ENCODE data around the gene PTPRB.
A peak's percentile ranks its signal among the peaks of the same experiment; 100 is the strongest.

Gene PTPRB

GRCh38 chr12:70644861-70645260 is 7.6 kb upstream of the PTPRB start:
- Histone ChIP-seq H3K4me3 (ENCODE audit: low read depth, low read length) (no peak overlapping the region), H3K4ac (ENCODE audit: low read depth, low read length) (no peak overlapping the region), H3K18ac (ENCODE audit: low read length) (no peak overlapping the region), H2BK12ac (ENCODE audit: low read length) (peak overlapping the region; percentile 98), H4K8ac (ENCODE audit: low read depth, low read length) (no peak overlapping the region), H2BK120ac (ENCODE audit: insufficient read depth, low read length, poor library complexity) (peak overlapping the region; percentile 80), H3K9me3 (ENCODE audit: insufficient read depth, low read depth, low read length) (no peaks in the 10 kb centered on the region), H3K23ac (ENCODE audit: low read length) (no peak overlapping the region), H2BK5ac (ENCODE audit: low read depth, low read length, poor library complexity) (peak overlapping the region; percentile 79), H3K4me2 (ENCODE audit: low read length) (no peak overlapping the region), H3K9ac (ENCODE audit: low read length) (no peak overlapping the region), H3K79me1 (ENCODE audit: low read length) (peaks cover 5% of the 10 kb centered on the region), H3K4me1 (ENCODE audit: control insufficient read depth in 1 of 2, insufficient read depth in 2 of 2, low read length in 2 of 2) (peaks cover 4 to 5% of the 10 kb centered on the region in 2 experiments), H3K36me3 (ENCODE audit: control insufficient read depth in 1 of 2, insufficient read depth in 2 of 2, low read length in 2 of 2) (no peaks in the 10 kb centered on the region), H2AK5ac (ENCODE audit: low read length) (no peak overlapping the region), H2AFZ (ENCODE audit: insufficient read depth, low read length, poor library complexity) (no peak overlapping the region), H3K27me3 (ENCODE audit: insufficient read depth, low read length) (no peaks in the 10 kb centered on the region), H4K12ac (ENCODE audit: low read depth, low read length) (no peak overlapping the region), H3K27ac (ENCODE audit: low read depth, low read length) (no peak overlapping the region), H3K79me2 (ENCODE audit: control insufficient read depth, insufficient read depth, low read length, poor library complexity) (no peaks in the 10 kb centered on the region), H3K14ac (ENCODE audit: low read length) (no peak overlapping the region), H4K91ac (ENCODE audit: low read depth, low read length) (no peak overlapping the region)
- no CpG with 5 or more reads among the region's 2 CpGs for WGBS (ENCODE audit: extremely low coverage, insufficient coverage, insufficient read length)
- no peak for DNase-seq

- Histone ChIP-seq H3K27me3 (ENCODE audit: insufficient read depth, low read length) (no peaks in the 10 kb centered on the region), H3K9me3 (ENCODE audit: insufficient read depth, low read depth, low read length) (no peaks in the 10 kb centered on the region), H3K9ac (ENCODE audit: low read length) (no peak overlapping the region), H3K4ac (ENCODE audit: low read depth, low read length) (no peak overlapping the region), H3K4me2 (ENCODE audit: low read length) (no peak overlapping the region), H2BK5ac (ENCODE audit: low read depth, low read length, poor library complexity) (no peak overlapping the region), H2AFZ (ENCODE audit: insufficient read depth, low read length, poor library complexity) (no peak overlapping the region), H3K36me3 (ENCODE audit: control insufficient read depth in 1 of 2, insufficient read depth in 2 of 2, low read length in 2 of 2) (no peaks in the 10 kb centered on the region), H4K91ac (ENCODE audit: low read depth, low read length) (no peak overlapping the region), H3K23ac (ENCODE audit: low read length) (no peak overlapping the region), H3K4me1 (ENCODE audit: control insufficient read depth in 1 of 2, insufficient read depth in 2 of 2, low read length in 2 of 2) (peaks cover 4 to 5% of the 10 kb centered on the region in 2 experiments), H2BK120ac (ENCODE audit: insufficient read depth, low read length, poor library complexity) (no peak overlapping the region), H3K79me1 (ENCODE audit: low read length) (peaks cover 5% of the 10 kb centered on the region), H3K79me2 (ENCODE audit: control insufficient read depth, insufficient read depth, low read length, poor library complexity) (no peaks in the 10 kb centered on the region), H3K4me3 (ENCODE audit: low read depth, low read length) (no peak overlapping the region), H4K8ac (ENCODE audit: low read depth, low read length) (no peak overlapping the region), H3K18ac (ENCODE audit: low read length) (no peak overlapping the region), H3K27ac (ENCODE audit: low read depth, low read length) (no peak overlapping the region), H2AK5ac (ENCODE audit: low read length) (no peak overlapping the region), H4K12ac (ENCODE audit: low read depth, low read length) (no peak overlapping the region), H3K14ac (ENCODE audit: low read length) (no peak overlapping the region), H2BK12ac (ENCODE audit: low read length) (no peak overlapping the region)
- no CpG with 5 or more reads among the region's 3 CpGs for WGBS (ENCODE audit: extremely low coverage, insufficient coverage, insufficient read length)
- no peak for DNase-seq
These were observed 6.7 kb upstream of the PTPRB start for GRCh38 chr12:70643939-70644338.

- H4K8ac ChIP-seq (ENCODE audit: low read depth, low read length) = no peak overlapping the region
- H2BK120ac ChIP-seq (ENCODE audit: insufficient read depth, low read length, poor library complexity) = no peak overlapping the region
- no peaks in the 10 kb centered on the region for H3K36me3 ChIP-seq (ENCODE audit: control insufficient read depth in 1 of 2, insufficient read depth in 2 of 2, low read length in 2 of 2)
- no peak overlapping the region for H3K27ac ChIP-seq (ENCODE audit: low read depth, low read length)
- no peak overlapping the region for H3K4me3 ChIP-seq (ENCODE audit: low read depth, low read length)
- no peak overlapping the region for H2AFZ ChIP-seq (ENCODE audit: insufficient read depth, low read length, poor library complexity)
- DNase-seq = no peak
- no peak overlapping the region for H3K4ac ChIP-seq (ENCODE audit: low read depth, low read length)
- no peak overlapping the region for H3K9ac ChIP-seq (ENCODE audit: low read length)
- no peak overlapping the region for H4K12ac ChIP-seq (ENCODE audit: low read depth, low read length)
- H2BK12ac ChIP-seq (ENCODE audit: low read length) = no peak overlapping the region
- H4K91ac ChIP-seq (ENCODE audit: low read depth, low read length) = no peak overlapping the region
- H2BK5ac ChIP-seq (ENCODE audit: low read depth, low read length, poor library complexity) = no peak overlapping the region
- no peaks in the 10 kb centered on the region for H3K79me2 ChIP-seq (ENCODE audit: control insufficient read depth, insufficient read depth, low read length, poor library complexity)
- no peak overlapping the region for H3K23ac ChIP-seq (ENCODE audit: low read length)
- H3K27me3 ChIP-seq (ENCODE audit: insufficient read depth, low read length) = no peaks in the 10 kb centered on the region
- H3K18ac ChIP-seq (ENCODE audit: low read length) = no peak overlapping the region
- no peak overlapping the region for H3K4me2 ChIP-seq (ENCODE audit: low read length)
- H3K79me1 ChIP-seq (ENCODE audit: low read length) = peaks cover 5% of the 10 kb centered on the region
- H3K4me1 ChIP-seq (ENCODE audit: control insufficient read depth in 1 of 2, insufficient read depth in 2 of 2, low read length in 2 of 2) = peaks cover 4 to 5% of the 10 kb centered on the region in 2 experiments
- H3K9me3 ChIP-seq (ENCODE audit: insufficient read depth, low read depth, low read length) = no peaks in the 10 kb centered on the region
- no peak overlapping the region for H3K14ac ChIP-seq (ENCODE audit: low read length)
- no peak overlapping the region for H2AK5ac ChIP-seq (ENCODE audit: low read length)
- WGBS (ENCODE audit: extremely low coverage, insufficient coverage, insufficient read length) = no CpG with 5 or more reads among the region's 2 CpGs
These were observed 4.5 kb upstream of the PTPRB start for GRCh38 chr12:70641691-70642090.

- Histone ChIP-seq H3K18ac (ENCODE audit: low read length) (no peak overlapping the region), H3K23ac (ENCODE audit: low read length) (no peak overlapping the region), H2BK12ac (ENCODE audit: low read length) (no peak overlapping the region), H4K12ac (ENCODE audit: low read depth, low read length) (no peak overlapping the region), H3K4me2 (ENCODE audit: low read length) (no peak overlapping the region), H3K14ac (ENCODE audit: low read length) (no peak overlapping the region), H3K79me1 (ENCODE audit: low read length) (peaks cover 4% of the 10 kb centered on the region), H3K9me3 (ENCODE audit: insufficient read depth, low read depth, low read length) (no peaks in the 10 kb centered on the region), H3K36me3 (ENCODE audit: control insufficient read depth in 1 of 2, insufficient read depth in 2 of 2, low read length in 2 of 2) (no peaks in the 10 kb centered on the region), H3K4ac (ENCODE audit: low read depth, low read length) (no peak overlapping the region), H4K91ac (ENCODE audit: low read depth, low read length) (no peak overlapping the region), H3K79me2 (ENCODE audit: control insufficient read depth, insufficient read depth, low read length, poor library complexity) (no peaks in the 10 kb centered on the region), H3K27ac (ENCODE audit: low read depth, low read length) (no peak overlapping the region), H2AK5ac (ENCODE audit: low read length) (no peak overlapping the region), H2BK120ac (ENCODE audit: insufficient read depth, low read length, poor library complexity) (no peak overlapping the region), H2AFZ (ENCODE audit: insufficient read depth, low read length, poor library complexity) (no peak overlapping the region), H3K27me3 (ENCODE audit: insufficient read depth, low read length) (no peaks in the 10 kb centered on the region), H3K4me1 (ENCODE audit: control insufficient read depth in 1 of 2, insufficient read depth in 2 of 2, low read length in 2 of 2) (peaks cover 3 to 4% of the 10 kb centered on the region in 2 experiments), H2BK5ac (ENCODE audit: low read depth, low read length, poor library complexity) (no peak overlapping the region), H3K4me3 (ENCODE audit: low read depth, low read length) (no peak overlapping the region), H3K9ac (ENCODE audit: low read length) (no peak overlapping the region), H4K8ac (ENCODE audit: low read depth, low read length) (no peak overlapping the region)
- DNase-seq = no peak
- WGBS (ENCODE audit: extremely low coverage, insufficient coverage, insufficient read length) = no CpG with 5 or more reads among the region's 1 CpG
These were observed 3.7 kb upstream of the PTPRB start for GRCh38 chr12:70640901-70641300.
